CD4-positive, alpha-beta T cell treated with Interleukin-12 subunit alpha and Interleukin-12 subunit beta, for 1 hour (primary cell): ENCODE measurements around the gene GPC6.

ENCODE experiments used
- DNase-seq: peaks from one replicate; pipeline ENCODE4 v3.0.0-alpha.2; 2020

The GPC6 gene

DNA sequence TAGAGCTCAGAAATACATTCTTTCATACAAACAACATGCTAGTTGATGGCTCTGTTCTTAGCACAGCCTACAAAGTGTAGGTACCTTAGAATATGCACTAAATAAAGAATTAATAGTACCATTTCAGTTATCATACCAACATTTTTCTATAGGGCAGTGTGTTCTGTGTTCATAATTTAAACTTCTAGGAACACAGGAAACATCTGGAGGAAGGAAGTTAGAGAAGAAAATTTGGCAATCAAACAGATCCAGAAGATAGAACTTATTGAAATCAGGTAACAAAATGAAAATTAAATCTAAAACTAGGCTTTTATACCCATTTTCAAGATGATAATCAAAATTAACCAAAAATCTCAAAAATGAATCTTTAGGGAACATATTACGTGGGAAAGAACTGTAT is 725.3 kb downstream of the GPC6 start:
- DNase-seq, result no peak

DNA sequence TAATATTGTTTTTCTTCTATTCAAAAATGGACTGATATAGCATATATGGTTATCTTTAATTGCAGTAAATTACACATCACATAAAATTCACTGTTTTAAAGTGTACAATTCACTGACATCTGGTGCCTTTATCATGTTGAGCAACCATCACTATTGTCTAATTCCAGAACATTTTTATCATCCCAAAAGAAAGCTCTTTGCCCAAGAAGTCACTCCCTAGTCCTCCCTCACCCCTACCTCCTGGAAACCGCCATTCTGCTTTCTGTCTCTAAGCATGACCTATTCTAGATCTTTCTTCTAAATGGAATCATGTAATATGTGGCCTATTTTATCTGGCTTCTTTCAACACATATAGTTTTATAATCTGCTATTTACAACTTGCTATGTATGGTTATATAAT is 727.2 kb downstream of the GPC6 start:
- no peak for DNase-seq

DNA sequence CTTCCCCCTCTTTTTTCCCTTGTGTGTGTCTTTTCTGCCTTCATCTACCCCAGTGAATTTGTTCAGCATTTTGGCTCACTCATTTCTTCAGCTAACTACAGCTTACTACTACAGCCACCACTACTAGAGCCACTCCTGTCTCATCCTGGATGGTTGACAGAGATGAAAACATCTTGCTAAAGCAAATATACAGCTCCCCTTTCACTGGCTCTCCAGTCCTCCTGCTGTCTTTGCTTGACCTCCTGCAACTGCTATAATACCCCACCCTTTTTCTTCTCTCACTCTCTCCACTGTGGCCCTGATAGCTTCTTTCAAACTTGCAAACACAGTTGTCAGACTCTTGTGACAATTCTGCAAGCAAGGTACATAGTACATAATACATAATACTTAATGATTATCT is 729.3 kb downstream of the GPC6 start:
- DNase-seq, result no peak

DNA sequence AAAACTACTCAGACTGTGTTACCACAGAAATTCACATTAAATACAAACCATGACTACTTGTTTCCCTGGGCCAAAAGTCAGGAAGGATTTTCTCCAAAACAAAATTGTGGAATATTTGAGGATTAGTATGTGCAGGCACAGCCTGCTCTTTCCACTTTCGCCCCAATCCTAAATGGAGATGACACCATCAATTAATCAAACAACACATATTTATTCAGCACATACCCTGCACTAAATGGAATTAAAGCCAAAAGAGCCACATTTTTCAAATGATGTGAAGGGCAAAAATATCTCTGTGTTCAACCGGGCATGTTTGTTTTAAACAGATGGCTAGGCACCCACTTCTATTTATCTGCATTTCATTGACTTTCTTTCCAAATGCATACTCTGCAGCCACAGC is 729.8 kb downstream of the GPC6 start:
- no peak for DNase-seq

DNA sequence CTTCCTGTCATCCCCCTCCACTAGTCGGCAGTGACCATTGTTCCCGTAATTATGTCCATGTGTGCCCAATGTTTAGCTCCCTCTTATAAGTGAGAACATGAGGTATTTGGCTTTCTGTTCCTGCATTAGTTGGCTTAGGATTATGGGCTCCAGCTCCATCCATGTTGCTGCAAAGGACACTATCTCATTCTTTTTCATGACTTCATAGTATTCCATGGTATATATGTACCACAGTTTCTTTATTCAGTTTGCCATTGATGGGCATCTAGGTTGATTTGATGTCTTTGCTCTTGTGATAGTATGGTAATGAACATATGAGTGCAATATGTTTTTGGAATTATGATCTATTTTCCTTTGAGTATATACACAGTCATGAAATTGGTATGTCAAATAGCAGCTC is 730.8 kb downstream of the GPC6 start:
- DNase-seq, result no peak

DNA sequence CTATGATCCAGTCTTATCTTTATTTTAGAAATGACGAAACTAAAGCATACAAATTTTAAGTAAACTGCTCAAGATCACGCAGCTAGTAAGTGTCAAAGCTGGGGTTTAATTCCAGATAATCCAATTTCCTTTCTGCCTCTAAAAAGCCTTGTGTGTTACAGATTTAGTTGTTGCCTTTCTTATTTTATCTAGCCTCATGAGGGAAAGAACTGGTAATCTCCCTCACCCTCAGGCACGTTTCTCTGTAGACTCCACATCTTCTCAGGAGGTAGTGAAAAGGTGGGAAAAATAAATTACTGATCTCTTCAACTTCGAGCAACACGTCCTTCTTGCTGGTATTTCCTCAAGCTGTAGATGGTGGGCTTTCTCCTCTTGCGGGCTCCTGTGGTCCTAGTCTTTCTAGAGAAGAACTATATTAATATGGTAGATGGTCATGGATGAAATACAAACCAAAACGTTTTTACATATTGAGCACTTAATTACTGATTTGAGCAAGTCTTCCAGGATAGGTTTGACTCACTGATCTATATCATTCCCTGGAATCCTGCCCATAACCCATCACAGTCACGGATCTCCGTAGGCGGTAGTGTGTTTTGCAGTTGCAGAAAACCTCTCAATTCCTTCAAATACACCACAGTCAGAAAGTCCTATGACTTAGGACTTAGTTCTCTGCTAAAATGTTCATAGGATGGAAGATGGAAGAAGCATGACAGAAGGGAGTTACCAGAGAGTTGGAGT is 733.4 kb downstream of the GPC6 start:
- DNase-seq, result no peak

DNA sequence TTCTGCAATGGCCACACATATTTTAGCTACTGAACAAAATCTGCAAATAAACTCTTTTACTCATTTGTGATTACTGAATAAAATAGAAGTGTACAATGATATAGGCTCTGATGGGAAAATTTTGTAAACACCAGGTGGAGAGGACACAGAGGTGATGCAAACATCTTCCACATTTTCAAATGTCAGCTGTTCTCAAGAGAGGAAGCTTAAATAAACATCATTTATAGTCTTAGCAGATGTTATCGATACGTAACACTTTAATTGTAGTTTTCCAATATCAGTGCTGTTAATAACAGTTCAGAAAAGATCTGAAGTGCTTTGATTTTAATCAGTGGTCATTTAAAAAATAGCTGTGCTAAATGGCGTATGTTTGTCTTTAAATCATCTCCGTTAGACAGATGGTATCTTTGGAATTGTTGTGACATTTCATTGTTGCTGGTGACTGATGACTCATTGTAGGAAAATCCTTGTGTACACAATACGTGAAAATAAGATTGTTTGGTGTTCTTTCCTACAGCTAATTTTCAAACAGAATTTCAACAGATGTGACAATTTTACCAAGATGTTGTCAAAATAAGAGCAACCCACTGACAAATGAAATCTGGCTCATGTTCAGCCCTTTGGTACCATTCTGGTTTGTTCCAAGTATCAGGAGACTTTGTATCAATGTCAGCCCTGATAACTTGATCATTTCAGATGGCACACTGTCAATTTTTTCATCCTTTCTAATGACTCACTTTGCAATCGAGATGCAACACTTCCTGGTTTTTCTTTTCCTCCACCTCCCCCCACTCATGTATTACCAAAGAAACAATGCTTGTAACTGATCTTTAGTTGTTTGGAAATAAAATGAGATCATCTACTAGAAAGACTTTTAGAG is 736.9 kb downstream of the GPC6 start:
- DNase-seq, result no peak

DNA sequence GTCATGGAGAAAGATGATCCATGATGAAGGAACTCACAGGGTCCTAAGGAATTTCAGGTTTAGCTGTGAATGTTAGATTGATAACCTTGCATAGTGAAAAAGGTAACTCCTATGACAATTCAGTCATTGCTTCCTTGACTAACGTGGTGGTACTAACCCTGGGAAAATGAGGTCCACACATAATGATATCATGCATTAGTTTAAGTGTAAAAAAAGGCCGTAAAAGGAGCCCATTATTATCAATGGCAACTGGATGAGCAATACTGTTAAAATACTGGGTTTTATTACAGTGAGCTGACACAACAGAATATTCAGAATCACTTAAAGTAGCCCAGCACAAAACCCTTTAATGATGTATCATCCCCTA is 737.5 kb downstream of the GPC6 start:
- no peak for DNase-seq

DNA sequence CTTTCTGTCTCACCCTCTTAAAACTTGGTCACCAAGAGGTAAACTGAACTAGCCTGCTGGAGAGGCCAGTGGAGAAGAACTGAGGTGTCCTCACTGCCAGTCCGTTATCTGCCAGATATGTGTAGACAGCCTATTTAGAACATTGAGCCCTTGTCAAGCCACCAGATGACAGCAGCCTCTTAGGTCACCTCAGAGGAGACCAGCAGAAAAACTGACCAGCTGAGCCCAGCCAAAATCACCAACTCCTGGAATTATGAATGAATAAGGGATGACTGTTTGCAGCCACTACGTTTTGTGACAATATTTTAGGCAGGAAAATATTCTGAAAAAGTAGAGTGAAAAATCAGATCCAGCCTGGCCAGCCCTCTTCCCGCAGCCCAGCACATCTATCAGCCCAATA is 739.0 kb downstream of the GPC6 start:
- DNase-seq, result no peak

DNA sequence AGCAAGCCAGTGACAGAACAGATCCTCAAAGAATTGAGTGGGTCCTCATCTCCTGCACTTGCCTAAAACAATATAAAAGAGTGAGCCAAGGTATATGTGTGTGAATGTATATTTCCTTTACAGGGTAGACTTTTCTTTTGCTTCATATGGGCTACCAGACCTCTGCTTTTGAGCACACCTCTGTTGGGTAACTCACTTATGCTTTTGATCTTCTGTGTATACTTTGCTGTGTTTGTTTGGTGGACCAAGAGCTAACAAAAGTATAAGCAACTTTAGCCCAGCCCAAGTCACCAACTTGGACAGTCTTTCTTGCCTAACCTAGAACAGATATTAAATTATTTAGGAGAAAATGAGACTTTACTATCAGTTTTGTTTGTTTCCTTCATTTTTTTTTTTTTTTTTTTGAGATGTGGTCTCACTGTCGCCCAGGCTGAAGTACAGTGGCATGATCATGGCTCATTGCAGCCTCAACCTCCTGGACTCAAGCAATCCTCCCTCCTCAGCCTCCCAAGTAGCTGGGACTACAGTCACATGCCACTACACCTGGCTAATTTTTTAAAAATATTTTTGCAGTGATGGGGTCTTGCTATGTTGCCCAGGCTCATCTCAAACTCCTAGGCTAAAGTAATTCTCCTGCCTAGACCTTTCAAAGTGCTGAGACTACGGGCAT is 739.8 kb downstream of the GPC6 start:
- no peak for DNase-seq

DNA sequence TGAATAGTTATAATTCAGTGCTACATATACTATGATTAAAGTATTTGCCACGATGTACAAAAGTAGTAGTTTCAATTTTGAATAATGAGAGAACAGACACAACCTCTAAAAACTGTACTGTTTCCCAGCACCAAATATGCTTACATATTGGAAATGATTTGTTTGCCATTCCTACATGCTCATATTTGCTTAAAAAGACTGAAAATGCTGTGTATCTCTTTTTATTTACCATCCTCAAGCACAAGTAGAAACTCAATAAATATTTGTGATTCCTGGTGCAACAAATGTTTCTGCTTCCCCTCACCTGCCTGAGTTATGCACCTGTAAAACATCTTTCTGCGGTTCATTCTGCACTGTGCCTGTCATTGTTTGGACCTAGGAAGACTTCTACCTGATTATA is 740.7 kb downstream of the GPC6 start:
- no peak for DNase-seq

DNA sequence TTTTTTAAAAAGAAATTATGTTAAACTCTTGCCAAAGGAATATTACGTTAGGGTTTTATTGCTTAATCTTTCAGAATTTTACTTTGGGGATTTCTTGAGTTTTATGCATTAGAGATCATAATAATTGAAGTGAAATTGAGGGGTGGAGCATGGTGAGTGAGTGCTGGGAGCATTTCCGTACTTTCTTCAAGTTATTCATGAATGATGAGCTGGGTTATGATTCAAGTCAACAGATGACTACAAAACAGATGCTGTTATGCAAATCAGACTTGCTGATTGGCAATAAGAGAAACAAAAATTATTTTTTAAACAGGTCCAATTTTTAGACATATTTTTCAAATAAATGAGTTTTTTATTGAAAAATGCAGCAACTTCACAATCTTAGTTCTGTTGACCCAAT is 748.6 kb downstream of the GPC6 start:
- DNase-seq, result no peak

DNA sequence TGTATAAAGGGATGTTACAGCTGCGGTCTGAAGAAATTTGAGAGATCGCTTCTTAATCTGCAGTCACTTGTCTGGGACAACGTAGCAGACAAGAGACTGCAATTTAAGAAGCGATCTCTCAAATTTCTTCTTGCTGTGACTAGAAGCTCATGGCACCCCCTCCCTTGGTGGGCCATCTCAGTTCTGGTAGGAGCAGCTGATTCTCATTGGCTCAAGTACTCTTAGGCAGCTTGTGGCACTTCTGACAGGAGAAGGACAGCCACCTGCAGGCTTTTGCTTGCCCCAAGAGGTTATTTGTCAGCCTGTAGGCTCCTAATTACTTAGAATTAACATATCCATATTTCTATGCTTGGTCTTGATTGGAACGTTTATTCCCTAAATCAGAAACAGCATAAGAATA is 749.9 kb downstream of the GPC6 start:
- no peak for DNase-seq

DNA sequence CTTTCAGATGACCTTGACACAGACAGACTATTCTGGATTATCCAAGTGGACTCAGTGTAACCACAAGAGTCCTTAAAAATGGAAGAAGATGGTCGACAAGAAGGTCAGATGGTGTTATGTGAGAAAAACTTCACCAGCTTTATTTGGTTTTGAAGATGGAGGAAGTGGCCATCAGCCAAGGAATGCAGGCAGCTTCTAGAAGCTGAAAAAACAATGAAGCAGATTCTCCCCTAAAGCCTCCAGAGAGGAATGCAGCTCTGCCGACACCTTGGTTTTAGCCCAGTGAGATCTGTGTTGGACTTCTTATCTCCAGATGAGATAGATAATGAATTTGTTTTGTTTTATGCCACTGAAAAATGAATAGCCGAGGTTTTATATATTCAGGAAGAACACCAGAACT is 751.4 kb downstream of the GPC6 start:
- no peak for DNase-seq

DNA sequence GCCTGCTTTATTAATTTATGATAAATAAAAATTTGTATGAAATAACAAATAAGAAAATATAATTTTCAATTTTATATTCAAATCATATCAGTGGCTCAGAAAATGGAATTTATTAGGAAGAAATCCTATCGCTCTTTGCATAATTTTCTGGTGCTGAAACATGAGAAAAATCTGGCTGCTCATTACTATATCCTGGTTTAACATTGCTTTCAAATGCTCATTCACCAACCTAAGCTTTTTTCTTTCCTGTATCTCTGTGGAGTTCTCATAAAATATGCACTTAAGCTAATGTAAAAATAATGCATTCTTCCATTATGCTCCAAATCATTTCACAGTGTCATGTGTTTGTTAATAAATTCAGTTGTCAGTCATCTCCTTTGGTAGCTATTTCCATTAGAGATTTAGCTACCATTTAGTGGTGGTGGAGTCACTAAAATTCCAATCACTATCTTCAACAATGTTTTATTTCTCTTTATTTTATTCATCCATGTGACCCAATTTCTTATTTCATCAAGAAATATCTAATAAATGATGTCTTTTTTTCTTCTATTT is 754.9 kb downstream of the GPC6 start:
- DNase-seq, result no peak

DNA sequence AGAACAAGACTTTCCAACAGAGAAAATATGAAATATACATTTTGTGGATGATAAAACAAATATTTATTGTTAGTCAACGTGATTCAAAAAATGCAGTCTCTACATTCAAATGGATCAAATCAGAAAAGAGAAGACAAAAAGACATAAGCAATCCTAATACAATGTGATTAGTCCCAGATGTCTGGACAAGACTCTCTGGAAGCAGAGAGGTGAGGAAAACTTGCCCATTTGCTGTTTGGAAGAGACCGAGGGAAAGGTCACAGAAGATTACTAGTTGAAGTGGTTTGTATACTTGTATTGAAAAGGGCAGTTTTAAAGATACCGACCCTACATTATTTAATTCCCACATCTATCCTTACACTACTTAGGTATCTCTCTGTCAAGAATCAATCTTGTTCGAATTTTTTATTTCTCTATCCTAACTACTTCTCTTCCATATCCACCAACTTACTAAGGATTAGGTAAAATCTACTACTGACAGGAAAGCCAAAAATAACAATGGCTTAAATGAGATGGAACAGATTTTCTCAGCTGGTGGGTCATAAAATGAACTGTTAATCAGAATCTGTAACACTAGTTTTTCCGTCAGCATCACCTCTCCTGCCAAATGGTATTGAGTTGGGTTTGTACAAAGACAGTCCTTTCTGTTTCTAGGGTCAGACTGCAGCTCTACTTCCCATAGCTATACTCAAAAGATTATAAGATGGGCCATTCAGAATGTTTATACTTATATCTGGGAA is 755.7 kb downstream of the GPC6 start:
- DNase-seq, result no peak

DNA sequence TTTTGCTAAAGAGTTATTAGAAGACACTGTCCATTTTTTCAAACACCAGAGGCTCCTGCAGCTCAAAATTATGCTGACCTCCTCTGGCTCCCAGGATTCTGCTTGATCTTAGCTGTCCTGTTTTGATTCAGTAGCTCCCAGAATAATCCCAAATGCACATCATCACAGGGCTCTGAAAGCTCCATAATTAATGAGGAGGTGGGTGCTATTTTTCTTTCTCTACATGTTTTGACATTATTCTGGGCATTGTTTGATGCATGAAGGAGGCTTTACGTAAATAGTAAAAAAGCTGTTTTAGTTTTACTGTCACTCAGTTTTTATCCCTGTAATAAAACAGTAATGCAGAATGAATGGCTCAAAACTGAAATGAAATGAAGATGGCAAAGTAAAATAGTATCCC is 757.4 kb downstream of the GPC6 start:
- no peak for DNase-seq

DNA sequence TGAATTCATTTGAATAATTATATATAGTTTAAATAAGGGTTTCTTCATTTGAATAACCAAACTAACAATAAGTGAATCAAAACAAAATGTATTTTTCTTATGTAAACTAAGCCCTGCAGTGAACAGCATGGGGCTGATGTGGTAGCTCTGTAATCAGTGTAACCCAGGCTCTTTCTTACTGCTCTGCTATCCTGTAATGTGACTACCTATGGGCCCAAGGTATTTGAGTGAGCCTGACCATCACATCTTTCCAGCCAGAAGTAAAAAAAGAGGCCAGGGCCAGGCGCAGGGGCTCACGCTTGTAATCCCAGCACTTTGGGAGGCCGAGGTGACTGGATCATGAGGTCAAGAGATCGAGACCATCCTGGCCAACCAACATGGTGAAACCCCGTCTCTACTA is 758.3 kb downstream of the GPC6 start:
- no peak for DNase-seq

DNA sequence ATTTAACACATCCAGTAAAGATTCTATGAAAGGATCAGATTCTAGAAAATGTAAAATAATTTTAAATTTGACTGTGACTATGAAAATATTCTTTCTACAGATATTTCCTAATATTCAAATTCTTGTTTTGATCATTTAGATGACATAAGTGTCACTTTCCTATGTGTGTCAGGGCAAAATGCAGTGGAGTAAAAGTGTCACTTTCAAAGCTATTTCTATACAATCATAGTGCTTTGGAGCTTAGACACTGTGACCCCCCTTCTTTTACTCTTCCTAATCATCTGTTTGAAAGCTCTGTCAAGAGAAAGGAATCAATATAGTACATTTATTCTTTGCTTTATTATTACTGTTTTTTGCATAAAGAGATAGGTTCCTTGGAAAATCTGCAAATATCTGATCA is 760.9 kb downstream of the GPC6 start:
- no peak for DNase-seq

DNA sequence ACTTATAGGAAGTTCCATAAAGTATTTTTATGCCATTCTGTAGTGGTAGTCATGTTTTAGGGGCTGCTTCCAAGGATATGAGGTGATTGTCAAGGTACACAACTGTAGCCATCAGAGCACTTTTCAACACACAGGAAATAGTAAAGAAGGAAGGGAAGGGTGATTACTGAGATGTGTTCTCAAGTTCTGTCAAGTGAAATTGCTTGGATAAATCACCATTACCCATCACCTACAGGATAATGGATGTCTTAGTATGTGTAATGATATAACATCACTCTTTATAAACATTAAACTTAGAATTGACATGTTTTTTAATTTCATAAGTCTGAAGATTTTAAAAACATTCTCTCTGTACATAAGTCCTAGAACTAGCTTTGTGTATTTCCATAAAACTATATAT is 765.0 kb downstream of the GPC6 start:
- no peak for DNase-seq

DNA sequence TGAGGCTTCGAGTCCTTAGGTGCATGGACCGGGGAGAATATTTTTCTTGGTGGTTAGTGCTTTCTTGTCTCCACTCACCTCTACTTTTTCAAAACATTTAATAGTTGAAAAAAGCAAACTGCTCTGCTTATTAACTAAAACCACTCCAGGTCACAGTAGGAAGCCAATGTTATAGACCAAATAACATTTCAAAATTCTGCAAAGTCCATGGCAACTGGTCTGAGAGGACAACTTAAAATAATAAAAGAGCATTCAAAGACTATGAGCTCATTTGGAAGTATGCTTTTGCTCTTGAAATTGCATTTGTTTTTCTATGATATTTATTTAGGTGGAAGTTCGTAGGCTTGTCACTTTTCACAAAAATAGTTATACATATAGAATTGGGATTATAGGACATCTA is 769.9 kb downstream of the GPC6 start:
- no peak for DNase-seq

DNA sequence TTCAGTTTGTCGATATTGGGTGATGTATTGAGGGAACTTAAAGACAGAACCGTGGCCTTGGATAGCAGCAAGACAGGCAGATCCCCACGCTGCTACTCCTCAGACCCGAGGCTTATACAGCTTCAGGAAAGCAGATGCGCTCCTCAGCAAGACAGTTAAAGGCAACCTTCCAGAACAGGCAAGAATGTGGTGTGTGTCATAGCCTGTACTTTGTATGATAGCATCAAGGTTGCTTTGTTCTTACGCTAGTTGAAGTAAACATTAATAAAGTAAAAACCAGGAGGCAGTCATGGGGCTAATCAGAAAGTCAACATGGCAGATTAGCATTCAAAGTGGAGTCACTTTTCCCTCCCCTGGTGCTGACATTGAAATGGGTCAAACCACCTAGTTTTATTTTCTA is 779.7 kb downstream of the GPC6 start:
- DNase-seq, result no peak

DNA sequence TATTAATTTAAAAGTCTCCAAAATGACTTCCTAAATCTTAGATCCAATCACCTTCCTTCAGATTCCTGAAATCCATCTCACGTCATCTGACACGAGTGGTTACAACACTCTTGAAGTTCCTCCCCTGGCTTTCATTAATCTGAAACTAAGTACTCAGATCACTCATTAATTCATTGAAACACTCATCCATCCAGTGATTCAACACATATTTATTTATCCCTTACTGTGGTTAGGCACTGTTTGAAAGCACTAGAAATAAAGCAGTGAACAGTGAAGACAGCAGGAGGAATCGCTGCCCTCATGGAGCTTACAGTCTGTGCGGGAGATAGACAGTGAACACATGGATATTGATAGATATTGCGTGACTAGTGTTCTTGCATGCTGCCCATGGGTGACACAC is 780.5 kb downstream of the GPC6 start:
- DNase-seq, result no peak
